GM12892 (cell line): ENCODE data around the gene NLRC5.

Source experiments
- DNase-seq: peaks from one replicate; pipeline ENCODE4 v3.0.0; 2011; ENCODE audit not compliant: insufficient read length
- FAIRE-seq: peaks from 2 replicates; lab custom pipeline; 2011; peaks lifted over from hg19 to GRCh38; lab: Jason Lieb, UNC
- POLR2A ChIP-seq: IDR thresholded peaks from 2 replicates; pipeline ENCODE4 v1.6.1; 2011; ENCODE audit warnings: low read depth, low read length, control low read depth
- POLR2AphosphoS5 ChIP-seq: IDR thresholded peaks from 2 replicates; pipeline ENCODE4 v1.6.1; 2011; ENCODE audit warnings: low read depth, low read length, control low read depth
- TAF1 ChIP-seq: IDR thresholded peaks from 2 replicates; pipeline ENCODE4 v1.6.1; 2011; ENCODE audit warnings: low read depth, mild to moderate bottlenecking, control low read depth, low read length, borderline replicate concordance

Gene NLRC5

DNA sequence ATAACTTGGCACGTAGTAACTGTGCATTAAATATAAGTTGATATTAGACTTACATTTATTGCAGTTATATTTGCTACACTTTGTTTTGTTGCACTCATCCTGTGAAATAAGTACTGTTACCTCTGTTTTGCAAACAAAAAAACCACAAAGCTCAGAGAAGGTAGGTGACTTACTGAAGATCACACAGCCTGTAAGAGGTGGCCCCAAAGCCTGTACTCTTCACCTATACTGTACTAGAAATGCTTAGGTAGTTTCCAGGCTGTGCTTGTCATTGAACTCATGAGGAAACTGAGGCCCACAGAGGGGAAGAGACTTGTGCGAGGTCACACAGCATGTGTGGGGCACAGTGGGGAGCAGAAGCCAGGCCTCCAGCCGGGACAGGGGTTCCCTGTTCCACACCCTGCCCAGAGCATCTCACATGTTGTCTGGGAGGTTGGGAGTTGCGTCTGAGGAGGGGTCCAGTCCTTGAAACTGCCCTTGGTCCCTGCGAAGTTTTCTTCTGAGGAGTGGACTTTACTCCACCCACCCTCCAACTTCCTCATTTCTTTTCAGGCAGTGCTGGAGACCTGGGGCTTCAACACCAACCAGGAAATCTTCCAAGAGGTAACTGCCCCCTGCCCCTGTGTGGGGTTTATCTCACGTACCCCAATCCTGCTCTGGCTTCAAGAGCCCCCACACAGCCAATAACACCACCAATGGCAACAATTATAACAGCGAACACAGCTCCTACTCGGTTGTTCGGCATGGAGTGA is 14.6 kb upstream of the NLRC5 start:
- TF ChIP-seq TAF1: no peak
- no peak for TF ChIP-seq POLR2AphosphoS5
- no peak for TF ChIP-seq POLR2A
- FAIRE-seq: peak; percentile 56
- no peak for DNase-seq

DNA sequence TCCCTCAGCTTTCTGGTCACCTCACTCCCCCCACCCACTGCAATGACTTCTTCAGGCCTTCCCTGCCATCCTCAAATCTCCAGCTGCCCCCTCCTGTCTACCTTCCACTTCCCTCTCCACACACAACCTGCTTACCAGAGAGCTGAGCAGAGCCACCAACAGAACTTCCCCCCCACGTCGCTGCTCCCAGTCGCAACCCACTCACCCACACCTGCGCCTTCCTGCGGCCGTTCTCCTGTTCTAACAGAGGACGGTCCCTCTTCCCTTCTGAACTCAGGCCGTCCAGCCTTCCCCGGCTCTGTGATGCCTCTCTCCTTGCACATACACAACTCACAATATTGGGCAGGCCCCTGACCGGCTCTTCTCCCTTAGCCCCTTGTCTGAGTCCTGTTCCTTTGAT is 13.6 kb upstream of the NLRC5 start:
- FAIRE-seq (no peak), DNase-seq (no peak)
- TF ChIP-seq POLR2AphosphoS5 (no peak), TAF1 (no peak), POLR2A (no peak)

- TF ChIP-seq TAF1 (no peak), POLR2A (no peak), POLR2AphosphoS5 (no peak)
- DNase-seq (no peak), FAIRE-seq (no peak)
Measured at GRCh38 chr16:56977216-56977615, 12.1 kb upstream of the NLRC5 start.

- DNase-seq: no peak
- FAIRE-seq: no peak
- no peak for TF ChIP-seq TAF1
- no peak for TF ChIP-seq POLR2A
- no peak for TF ChIP-seq POLR2AphosphoS5
Measured at GRCh38 chr16:56977823-56978430, 11.4 kb upstream of the NLRC5 start.

DNA sequence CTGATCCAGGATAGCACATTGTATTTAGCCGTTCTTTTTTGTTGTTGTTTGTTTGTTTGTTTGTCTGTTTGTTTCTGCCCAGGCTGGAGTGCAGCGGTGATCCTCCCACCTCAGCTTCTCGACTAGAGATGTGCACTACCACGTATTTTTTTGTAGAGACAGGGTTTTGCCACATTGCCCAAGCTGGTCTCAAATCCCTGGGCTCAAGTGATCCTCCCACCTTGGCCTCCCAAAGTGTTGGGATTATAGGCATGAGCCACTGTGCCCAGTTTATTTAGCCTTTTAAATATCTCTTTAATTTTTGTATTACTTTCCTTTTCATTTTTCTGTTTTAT is 9.2 kb upstream of the NLRC5 start:
- FAIRE-seq: no peak
- no peak for TF ChIP-seq POLR2A
- TF ChIP-seq POLR2AphosphoS5: no peak
- no peak for TF ChIP-seq TAF1
- no peak for DNase-seq

DNA sequence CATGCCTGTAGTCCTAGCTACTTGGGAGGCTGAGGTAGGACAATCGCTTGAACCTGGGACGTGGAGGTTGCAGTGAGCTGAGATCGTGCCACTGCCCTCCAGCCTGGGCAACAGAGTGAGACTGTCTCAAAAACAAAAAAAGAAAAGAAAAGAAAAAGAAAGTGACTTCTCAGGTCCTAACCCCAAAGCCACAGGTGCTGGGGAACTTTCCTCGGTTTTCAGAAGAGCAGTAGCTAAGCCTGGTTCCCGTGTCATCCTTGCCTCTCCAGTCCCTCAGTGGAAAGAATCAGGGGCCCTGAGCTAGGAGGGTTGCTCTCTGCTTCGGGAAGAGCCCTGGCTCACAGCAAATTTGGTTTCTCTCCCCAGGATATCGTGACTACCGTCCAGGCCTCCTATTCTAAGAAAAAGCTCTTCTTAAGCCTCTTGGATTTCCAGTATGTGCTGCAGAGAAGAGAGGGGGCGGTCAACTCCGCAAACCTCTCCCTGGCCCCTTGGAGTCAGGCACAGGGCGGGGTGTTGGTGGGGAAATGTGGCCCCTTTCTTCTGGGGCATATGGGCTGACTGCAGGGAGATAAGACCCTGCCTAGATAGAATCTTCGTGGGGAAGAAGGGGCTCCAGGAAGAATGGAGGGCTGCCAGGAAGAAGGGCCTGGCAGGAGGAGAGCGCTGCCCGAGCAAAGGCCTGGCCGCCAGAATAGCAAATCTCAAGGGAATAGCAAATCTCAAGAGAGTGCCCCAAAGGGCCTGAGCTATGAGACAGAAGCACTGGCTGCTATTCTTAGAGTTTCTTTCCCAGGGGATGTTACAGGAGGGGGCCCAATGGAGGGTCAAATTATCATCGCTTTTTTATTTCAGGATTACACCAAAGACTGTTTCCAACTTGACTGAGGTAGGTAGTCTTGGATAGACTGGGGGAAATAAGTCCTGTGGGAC is 8.3 kb upstream of the NLRC5 start:
- TF ChIP-seq POLR2A (no peak), TAF1 (no peak), POLR2AphosphoS5 (no peak)
- DNase-seq (no peak), FAIRE-seq (no peak)

DNA sequence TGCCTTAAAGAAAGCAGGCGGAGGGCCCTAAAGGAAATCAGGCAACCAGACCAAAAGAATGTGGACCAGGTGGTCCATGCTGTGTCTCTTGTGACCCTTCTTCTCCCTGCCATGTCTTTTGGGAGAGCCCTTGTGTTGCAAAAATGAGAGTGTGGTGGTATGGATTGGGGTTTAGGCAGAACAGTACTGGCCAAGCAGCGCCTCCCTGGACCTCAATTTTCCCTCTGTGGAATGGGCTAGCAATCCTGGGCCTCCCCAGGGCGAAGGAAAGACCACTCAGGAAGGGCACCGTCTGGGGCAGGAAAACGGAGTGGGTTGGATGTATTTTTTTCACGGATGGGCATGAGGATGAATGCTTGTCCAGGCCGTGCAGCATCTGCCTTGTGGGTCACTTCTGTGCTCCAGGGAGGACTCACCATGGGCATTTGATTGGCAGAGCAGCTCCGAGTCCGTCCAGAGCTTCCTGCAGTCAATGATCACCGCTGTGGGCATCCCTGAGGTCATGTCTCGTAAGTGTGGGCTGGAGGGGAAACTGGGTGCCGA is 7.6 kb upstream of the NLRC5 start:
- FAIRE-seq (no peak), DNase-seq (no peak)
- TF ChIP-seq TAF1 (no peak), POLR2A (no peak)

- no peak for DNase-seq
- TF ChIP-seq POLR2AphosphoS5 (no peak), POLR2A (no peak), TAF1 (no peak)
- FAIRE-seq: peak; percentile 58
Measured at GRCh38 chr16:56982695-56983094, 6.7 kb upstream of the NLRC5 start.

DNA sequence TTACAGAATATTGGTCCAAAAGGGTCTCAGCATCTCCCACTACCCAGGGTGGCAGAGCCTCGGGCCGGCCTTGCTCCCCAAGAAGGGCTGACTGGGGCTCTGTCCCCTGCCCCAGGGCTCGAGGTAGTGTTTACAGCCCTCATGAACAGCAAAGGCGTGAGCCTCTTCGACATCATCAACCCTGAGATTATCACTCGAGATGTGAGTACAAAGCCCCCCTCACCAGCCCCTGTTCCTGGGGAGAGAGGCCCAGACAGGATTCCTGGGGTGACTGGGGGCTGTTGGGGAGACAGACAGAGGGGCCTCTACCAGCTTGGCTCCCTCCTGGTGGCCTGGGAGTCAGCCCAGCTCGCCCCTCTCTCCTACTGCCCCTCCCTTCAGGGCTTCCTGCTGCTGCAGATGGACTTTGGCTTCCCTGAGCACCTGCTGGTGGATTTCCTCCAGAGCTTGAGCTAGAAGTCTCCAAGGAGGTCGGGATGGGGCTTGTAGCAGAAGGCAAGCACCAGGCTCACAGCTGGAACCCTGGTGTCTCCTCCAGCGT is 6.1 kb upstream of the NLRC5 start:
- DNase-seq (no peak), FAIRE-seq (no peak)
- TF ChIP-seq POLR2A: no peak
- no peak for TF ChIP-seq POLR2AphosphoS5
- no peak for TF ChIP-seq TAF1

GRCh38 chr16:56984639-56985038 is 4.7 kb upstream of the NLRC5 start:
- FAIRE-seq (no peak), DNase-seq (no peak)
- TF ChIP-seq POLR2A (no peak), POLR2AphosphoS5 (no peak), TAF1 (no peak)

DNA sequence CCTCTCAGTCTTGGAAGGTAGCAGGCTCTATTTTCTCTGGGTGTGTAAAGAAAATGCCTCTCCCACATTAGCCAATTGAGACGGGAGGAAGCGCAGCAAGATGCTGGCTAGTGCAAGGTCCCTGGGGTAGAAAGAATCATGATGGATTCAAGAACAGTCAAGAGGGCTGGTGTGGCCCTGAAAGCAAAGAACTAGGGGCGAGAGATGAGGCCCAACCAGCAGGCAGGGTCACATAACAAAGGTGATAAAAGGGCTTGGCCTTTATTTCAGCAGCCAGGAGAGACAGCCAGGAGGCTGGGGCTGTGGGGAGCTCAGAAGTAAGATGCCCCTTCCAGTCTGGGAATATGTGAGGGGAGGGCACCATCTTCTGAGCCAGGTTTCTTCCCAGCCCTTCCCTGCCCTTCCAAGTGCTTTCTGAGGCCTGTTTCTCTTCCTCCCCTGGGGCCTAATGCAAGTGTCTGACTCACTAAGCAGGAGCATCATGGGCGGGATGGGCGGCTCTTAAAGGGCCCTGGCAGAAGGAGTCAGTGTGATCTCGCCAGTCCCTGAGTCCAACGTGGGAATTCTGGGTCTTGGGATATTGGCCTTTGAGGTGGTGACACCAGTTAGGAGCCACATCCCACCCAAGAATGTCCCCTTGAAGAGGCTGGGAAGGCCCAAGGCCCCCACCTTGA is 3.9 kb upstream of the NLRC5 start:
- TF ChIP-seq TAF1 (no peak), POLR2AphosphoS5 (no peak), POLR2A (no peak)
- FAIRE-seq: no peak
- no peak for DNase-seq
